ENCODE measurements around the gene ING5.

ING5 gene

GRCh38 chr2:241719093-241719492, 17.3 kb downstream of the ING5 start:
- no peaks in the 10 kb centered on the region for H3K4me1 ChIP-seq (ENCODE audit: insufficient read depth, poor library complexity, severe bottlenecking)
- DNase-seq (ENCODE audit: low spot score): no peak
- H3K27ac ChIP-seq (ENCODE audit: poor library complexity, severe bottlenecking): no peak overlapping the region
- no peak for ATAC-seq (ENCODE audit: low read depth)
- no peak overlapping the region for H3K4me3 ChIP-seq (ENCODE audit: severe bottlenecking)
- H3K27me3 ChIP-seq (ENCODE audit: insufficient read depth, poor library complexity, severe bottlenecking): no peaks in the 10 kb centered on the region
- TF ChIP-seq, protein P1, sequence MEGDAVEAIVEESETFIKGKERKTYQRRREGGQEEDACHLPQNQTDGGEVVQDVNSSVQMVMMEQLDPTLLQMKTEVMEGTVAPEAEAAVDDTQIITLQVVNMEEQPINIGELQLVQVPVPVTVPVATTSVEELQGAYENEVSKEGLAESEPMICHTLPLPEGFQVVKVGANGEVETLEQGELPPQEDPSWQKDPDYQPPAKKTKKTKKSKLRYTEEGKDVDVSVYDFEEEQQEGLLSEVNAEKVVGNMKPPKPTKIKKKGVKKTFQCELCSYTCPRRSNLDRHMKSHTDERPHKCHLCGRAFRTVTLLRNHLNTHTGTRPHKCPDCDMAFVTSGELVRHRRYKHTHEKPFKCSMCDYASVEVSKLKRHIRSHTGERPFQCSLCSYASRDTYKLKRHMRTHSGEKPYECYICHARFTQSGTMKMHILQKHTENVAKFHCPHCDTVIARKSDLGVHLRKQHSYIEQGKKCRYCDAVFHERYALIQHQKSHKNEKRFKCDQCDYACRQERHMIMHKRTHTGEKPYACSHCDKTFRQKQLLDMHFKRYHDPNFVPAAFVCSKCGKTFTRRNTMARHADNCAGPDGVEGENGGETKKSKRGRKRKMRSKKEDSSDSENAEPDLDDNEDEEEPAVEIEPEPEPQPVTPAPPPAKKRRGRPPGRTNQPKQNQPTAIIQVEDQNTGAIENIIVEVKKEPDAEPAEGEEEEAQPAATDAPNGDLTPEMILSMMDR (IDR thresholded peaks at IDR 0.05; ENCODE audit: poor library complexity, severe bottlenecking): no peak
- H3K9me3 ChIP-seq (ENCODE audit: severe bottlenecking): no peaks in the 10 kb centered on the region
- H3K36me3 ChIP-seq (ENCODE audit: low read depth): peaks cover 38% of the 10 kb centered on the region

- no peak overlapping the region for H3K4me3 ChIP-seq (ENCODE audit: severe bottlenecking)
- H3K4me1 ChIP-seq (ENCODE audit: insufficient read depth, poor library complexity, severe bottlenecking): no peaks in the 10 kb centered on the region
- no peak overlapping the region for H3K27ac ChIP-seq (ENCODE audit: poor library complexity, severe bottlenecking)
- DNase-seq (ENCODE audit: low spot score): peak; percentile 61
- no peak for ATAC-seq (ENCODE audit: low read depth)
- TF ChIP-seq, protein P1 (IDR thresholded peaks at IDR 0.05; ENCODE audit: poor library complexity, severe bottlenecking): no peak
- no peaks in the 10 kb centered on the region for H3K9me3 ChIP-seq (ENCODE audit: severe bottlenecking)
- H3K27me3 ChIP-seq (ENCODE audit: insufficient read depth, poor library complexity, severe bottlenecking): no peaks in the 10 kb centered on the region
- peaks cover 29% of the 10 kb centered on the region for H3K36me3 ChIP-seq (ENCODE audit: low read depth)
These were observed 18.3 kb downstream of the ING5 start for GRCh38 chr2:241720099-241720498.

DNA sequence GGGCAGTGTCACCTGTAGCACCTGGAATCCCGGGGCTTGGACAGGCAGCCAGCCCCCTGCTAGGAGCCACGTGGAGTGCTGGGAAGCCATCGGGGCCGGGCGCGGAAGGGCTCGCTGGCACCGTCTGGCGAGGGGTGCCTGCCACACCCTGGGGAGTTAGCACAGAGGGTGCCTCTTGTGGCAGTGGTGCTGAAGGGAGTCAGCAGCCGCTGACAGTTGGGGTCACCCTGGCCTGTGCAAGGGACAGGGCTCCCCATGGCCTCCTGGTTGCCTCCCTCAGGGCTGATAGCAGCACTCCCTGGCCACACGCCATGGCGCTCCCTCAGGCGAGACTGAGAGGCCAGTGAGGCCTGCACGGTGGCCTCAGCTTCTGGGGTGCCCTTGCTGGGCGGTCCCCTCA, 18.7 kb downstream of the ING5 start:
- DNase-seq (ENCODE audit: low spot score) (peak; percentile 51), ATAC-seq (ENCODE audit: low read depth) (no peak)
- Histone ChIP-seq H3K4me3 (ENCODE audit: severe bottlenecking) (no peak overlapping the region), H3K9me3 (ENCODE audit: severe bottlenecking) (no peaks in the 10 kb centered on the region), H3K27me3 (ENCODE audit: insufficient read depth, poor library complexity, severe bottlenecking) (no peaks in the 10 kb centered on the region), H3K4me1 (ENCODE audit: insufficient read depth, poor library complexity, severe bottlenecking) (no peaks in the 10 kb centered on the region), H3K36me3 (ENCODE audit: low read depth) (peaks cover 29% of the 10 kb centered on the region; the same call in 1 of the 2 replicates), H3K27ac (ENCODE audit: poor library complexity, severe bottlenecking) (no peak overlapping the region)
- TF ChIP-seq, protein P1 (IDR thresholded peaks at IDR 0.05; ENCODE audit: poor library complexity, severe bottlenecking): no peak

- ATAC-seq (ENCODE audit: low read depth) (no peak), DNase-seq (ENCODE audit: low spot score) (no peak)
- Histone ChIP-seq H3K4me3 (ENCODE audit: severe bottlenecking) (no peak overlapping the region), H3K4me1 (ENCODE audit: insufficient read depth, poor library complexity, severe bottlenecking) (no peaks in the 10 kb centered on the region), H3K27ac (ENCODE audit: poor library complexity, severe bottlenecking) (no peak overlapping the region), H3K9me3 (ENCODE audit: severe bottlenecking) (no peaks in the 10 kb centered on the region), H3K36me3 (ENCODE audit: low read depth) (peaks cover 16% of the 10 kb centered on the region; the same call in 1 of the 2 replicates), H3K27me3 (ENCODE audit: insufficient read depth, poor library complexity, severe bottlenecking) (no peaks in the 10 kb centered on the region)
- TF ChIP-seq, protein P1 (IDR thresholded peaks at IDR 0.05; ENCODE audit: poor library complexity, severe bottlenecking): no peak
These were observed 20.0 kb downstream of the ING5 start for GRCh38 chr2:241721852-241722251.

GRCh38 chr2:241722896-241723454, 21.1 kb downstream of the ING5 start:
- peaks cover 16% of the 10 kb centered on the region; the same call in 1 of the 2 replicates for H3K36me3 ChIP-seq (ENCODE audit: low read depth)
- TF ChIP-seq, protein P1 (IDR thresholded peaks at IDR 0.05; ENCODE audit: poor library complexity, severe bottlenecking): no peak
- H3K27ac ChIP-seq (ENCODE audit: poor library complexity, severe bottlenecking): no peak overlapping the region
- no peaks in the 10 kb centered on the region for H3K27me3 ChIP-seq (ENCODE audit: insufficient read depth, poor library complexity, severe bottlenecking)
- ATAC-seq (ENCODE audit: low read depth) (no peak), DNase-seq (ENCODE audit: low spot score) (no peak)
- H3K9me3 ChIP-seq (ENCODE audit: severe bottlenecking): no peaks in the 10 kb centered on the region
- H3K4me3 ChIP-seq (ENCODE audit: severe bottlenecking): no peak overlapping the region
- H3K4me1 ChIP-seq (ENCODE audit: insufficient read depth, poor library complexity, severe bottlenecking): no peaks in the 10 kb centered on the region

Measured in RWPE2 (cell line).